Ishikawa (cell line): ENCODE data around the gene ATF3.

Experiments
- CEBPB ChIP-seq: IDR thresholded peaks from 2 replicates; pipeline ENCODE4 v1.6.1; 2012
- CREB1 ChIP-seq: IDR thresholded peaks from 2 replicates; pipeline ENCODE4 v1.6.1; 2012; ENCODE audit warnings: low read depth
- EGR1 ChIP-seq: IDR thresholded peaks from 2 replicates; pipeline ENCODE4 v1.6.1; 2012
- EP300 ChIP-seq: IDR thresholded peaks from 2 replicates; pipeline ENCODE4 v1.6.1; 2012; ENCODE audit warnings: borderline replicate concordance
- FOXM1 ChIP-seq: IDR thresholded peaks from 2 replicates; pipeline ENCODE4 v1.6.1; 2012; ENCODE audit warnings: low read depth, borderline replicate concordance
- MAX ChIP-seq: IDR thresholded peaks from 2 replicates; pipeline ENCODE4 v1.6.1; 2012
- NFIC ChIP-seq: IDR thresholded peaks from 2 replicates; pipeline ENCODE4 v1.6.1; 2012
- RAD21 ChIP-seq: IDR thresholded peaks from 2 replicates; pipeline ENCODE4 v1.6.1; 2012; ENCODE audit warnings: low read depth
- REST ChIP-seq: IDR thresholded peaks from 2 replicates; pipeline ENCODE4 v1.6.1; 2012; ENCODE audit warnings: low read depth, mild to moderate bottlenecking
- TAF1 ChIP-seq: IDR thresholded peaks from 2 replicates; pipeline ENCODE4 v1.6.1; 2012; ENCODE audit warnings: low read depth, mild to moderate bottlenecking
- TCF12 ChIP-seq: IDR thresholded peaks from 2 replicates; pipeline ENCODE4 v1.6.1; 2012; ENCODE audit warnings: low read depth
- TEAD4 ChIP-seq: IDR thresholded peaks from 2 replicates; pipeline ENCODE4 v1.6.1; 2012
- USF1 ChIP-seq: IDR thresholded peaks from 2 replicates; pipeline ENCODE4 v1.6.1; 2012
- YY1 ChIP-seq: IDR thresholded peaks from 2 replicates; pipeline ENCODE4 v1.6.1; 2012; ENCODE audit warnings: low read depth
- ZBTB7A ChIP-seq: IDR thresholded peaks from 2 replicates; pipeline ENCODE4 v1.6.1; 2012; ENCODE audit warnings: low read depth

The ATF3 gene

GRCh38 chr1:212630158-212630900 lies 21.8 kb downstream of the ATF3 start:
- no peak for TF ChIP-seq USF1
- no peak for TF ChIP-seq FOXM1
- no peak for TF ChIP-seq CEBPB
- no peak for TF ChIP-seq TAF1
- TF ChIP-seq RAD21 = peak; percentile 75

- no peak for TF ChIP-seq TAF1
- no peak for TF ChIP-seq CREB1
- no peak for TF ChIP-seq TEAD4
- TF ChIP-seq MAX = no peak
- no peak for TF ChIP-seq FOXM1
- no peak for TF ChIP-seq CEBPB
- no peak for TF ChIP-seq YY1
- no peak for TF ChIP-seq REST
- no peak for TF ChIP-seq EGR1
Measured at GRCh38 chr1:212633161-212633560, 24.6 kb downstream of the ATF3 start.

GRCh38 chr1:212634252-212634651 lies 25.7 kb downstream of the ATF3 start:
- no peak for TF ChIP-seq TEAD4
- no peak for TF ChIP-seq REST
- no peak for TF ChIP-seq EP300
- TF ChIP-seq CEBPB = no peak
- TF ChIP-seq YY1 = no peak
- no peak for TF ChIP-seq TCF12
- no peak for TF ChIP-seq CREB1
- TF ChIP-seq FOXM1 = no peak
- TF ChIP-seq MAX = no peak
- no peak for TF ChIP-seq RAD21
- TF ChIP-seq NFIC = no peak

GRCh38 chr1:212635141-212635631 lies 26.6 kb downstream of the ATF3 start:
- no peak for TF ChIP-seq TAF1

GRCh38 chr1:212637902-212638301 lies 29.3 kb downstream of the ATF3 start:
- no peak for TF ChIP-seq FOXM1
- TF ChIP-seq CEBPB = no peak
- no peak for TF ChIP-seq TCF12
- no peak for TF ChIP-seq TAF1
- no peak for TF ChIP-seq REST
- no peak for TF ChIP-seq NFIC
- no peak for TF ChIP-seq TEAD4
- TF ChIP-seq YY1 = no peak
- TF ChIP-seq ZBTB7A = no peak
- TF ChIP-seq RAD21 = no peak
- no peak for TF ChIP-seq CREB1
- TF ChIP-seq MAX = no peak
- TF ChIP-seq EP300 = no peak
- TF ChIP-seq EGR1 = no peak
- TF ChIP-seq USF1 = no peak
